NCI-H2196 (cell line): ENCODE results near the gene TGM1.
"Not testable (repeated sequence)": the region's sequence is repeated elsewhere in the genome, so short reads cannot be mapped to it uniquely, and the experiment has no call there.

Source experiments
- DNase-seq: peaks from one replicate; lab custom pipeline; 2025; ENCODE audit not compliant: unreplicated experiment; lab: John Stamatoyannopoulos, UW

The TGM1 gene

GRCh38 chr14:24255438-24255837 is 7.5 kb downstream of the TGM1 start:
- DNase-seq: no peak

GRCh38 chr14:24254630-24255392 is 8.2 kb downstream of the TGM1 start:
- DNase-seq: no peak

- DNase-seq: no peak
Observed at GRCh38 chr14:24253936-24254335, 9.0 kb downstream of the TGM1 start.

- no peak for DNase-seq
Observed at GRCh38 chr14:24252289-24253124, 10.5 kb downstream of the TGM1 start.

- DNase-seq: no peak
Observed at GRCh38 chr14:24251880-24252288, 11.1 kb downstream of the TGM1 start.

- no peak for DNase-seq
Observed at GRCh38 chr14:24250354-24250753, 12.6 kb downstream of the TGM1 start.

- no peak for DNase-seq
Observed at GRCh38 chr14:24249230-24250021, 13.6 kb downstream of the TGM1 start.

- no peak for DNase-seq
Observed at GRCh38 chr14:24247422-24247821, 15.6 kb downstream of the TGM1 start.

GRCh38 chr14:24246765-24247212 is 16.2 kb downstream of the TGM1 start:
- DNase-seq: no peak

- DNase-seq: not testable (repeated sequence)
Observed at GRCh38 chr14:24245350-24245749, 17.6 kb downstream of the TGM1 start.

GRCh38 chr14:24243336-24243836 is 19.6 kb downstream of the TGM1 start:
- DNase-seq: no peak

- DNase-seq: peak; percentile 93
Observed at GRCh38 chr14:24241829-24242443, 21.0 kb downstream of the TGM1 start.

- DNase-seq: no peak
Observed at GRCh38 chr14:24240110-24240918, 22.7 kb downstream of the TGM1 start.

GRCh38 chr14:24238527-24239037 is 24.4 kb downstream of the TGM1 start:
- DNase-seq: no peak

- no peak for DNase-seq
Observed at GRCh38 chr14:24238123-24238522, 24.9 kb downstream of the TGM1 start.

- no peak for DNase-seq
Observed at GRCh38 chr14:24237463-24237955, 25.5 kb downstream of the TGM1 start.

- no peak for DNase-seq
Observed at GRCh38 chr14:24236689-24237462, 26.1 kb downstream of the TGM1 start.

GRCh38 chr14:24235804-24236688 is 26.9 kb downstream of the TGM1 start:
- DNase-seq: no peak
